ENCODE measurements around the gene KCND1. TPM values are rescaled to one million over a fixed set of nuclear protein-coding genes. Genes with fewer than 3 reads are reported as not detected.

The KCND1 gene
- polyA plus RNA-seq, 1 donor from 2014 or later, result 3.7 TPM

DNA sequence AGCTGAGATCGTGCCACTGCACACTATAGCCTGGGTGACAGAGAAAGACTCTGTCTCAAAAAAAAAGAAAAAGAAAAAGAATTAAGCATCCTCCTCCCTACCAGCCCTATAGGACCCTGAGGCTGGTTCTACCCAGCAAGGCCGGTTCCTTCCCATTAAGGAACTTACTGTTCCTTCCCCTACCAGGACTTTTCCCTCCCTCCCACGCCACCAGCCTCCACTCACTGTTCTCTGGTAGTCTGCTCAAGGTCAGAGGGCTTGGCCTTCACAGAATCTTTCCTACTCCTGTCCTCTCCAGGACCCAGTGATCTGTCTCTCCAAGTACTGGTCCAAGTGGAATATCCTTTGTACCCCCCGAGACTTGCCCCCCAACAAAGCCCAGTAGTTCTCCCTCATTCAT lies 29.0 kb upstream of the KCND1 start:
- Histone ChIP-seq H3K9me2 (ENCODE audit: insufficient read depth, low read length) (no peaks in the 10 kb centered on the region), H3K36me3 (ENCODE audit: insufficient read depth, low read length) (no peaks in the 10 kb centered on the region), H2AFZ (ENCODE audit: low read depth, low read length) (no peak overlapping the region), H3K27me3 (ENCODE audit: insufficient read depth, low read depth, low read length) (no peaks in the 10 kb centered on the region), H3K4me2 (ENCODE audit: low read length) (peak overlapping the region; percentile 39), H3K9ac (ENCODE audit: low read length) (no peak overlapping the region), H3K4me3 (ENCODE audit: low read length) (peak overlapping the region; percentile 80), H3K79me2 (replicated peaks; ENCODE audit: insufficient read depth, low read length) (peaks cover 13% of the 10 kb centered on the region), H3F3A (ENCODE audit: insufficient read depth, low read length, poor library complexity, severe bottlenecking) (no peaks in the 10 kb centered on the region), H3K27ac (ENCODE audit: low read length) (no peak overlapping the region), H4K20me1 (ENCODE audit: insufficient read depth) (no peaks in the 10 kb centered on the region), H3K9me3 (ENCODE audit: low read length) (no peaks in the 10 kb centered on the region)
- TF ChIP-seq, protein P1, sequence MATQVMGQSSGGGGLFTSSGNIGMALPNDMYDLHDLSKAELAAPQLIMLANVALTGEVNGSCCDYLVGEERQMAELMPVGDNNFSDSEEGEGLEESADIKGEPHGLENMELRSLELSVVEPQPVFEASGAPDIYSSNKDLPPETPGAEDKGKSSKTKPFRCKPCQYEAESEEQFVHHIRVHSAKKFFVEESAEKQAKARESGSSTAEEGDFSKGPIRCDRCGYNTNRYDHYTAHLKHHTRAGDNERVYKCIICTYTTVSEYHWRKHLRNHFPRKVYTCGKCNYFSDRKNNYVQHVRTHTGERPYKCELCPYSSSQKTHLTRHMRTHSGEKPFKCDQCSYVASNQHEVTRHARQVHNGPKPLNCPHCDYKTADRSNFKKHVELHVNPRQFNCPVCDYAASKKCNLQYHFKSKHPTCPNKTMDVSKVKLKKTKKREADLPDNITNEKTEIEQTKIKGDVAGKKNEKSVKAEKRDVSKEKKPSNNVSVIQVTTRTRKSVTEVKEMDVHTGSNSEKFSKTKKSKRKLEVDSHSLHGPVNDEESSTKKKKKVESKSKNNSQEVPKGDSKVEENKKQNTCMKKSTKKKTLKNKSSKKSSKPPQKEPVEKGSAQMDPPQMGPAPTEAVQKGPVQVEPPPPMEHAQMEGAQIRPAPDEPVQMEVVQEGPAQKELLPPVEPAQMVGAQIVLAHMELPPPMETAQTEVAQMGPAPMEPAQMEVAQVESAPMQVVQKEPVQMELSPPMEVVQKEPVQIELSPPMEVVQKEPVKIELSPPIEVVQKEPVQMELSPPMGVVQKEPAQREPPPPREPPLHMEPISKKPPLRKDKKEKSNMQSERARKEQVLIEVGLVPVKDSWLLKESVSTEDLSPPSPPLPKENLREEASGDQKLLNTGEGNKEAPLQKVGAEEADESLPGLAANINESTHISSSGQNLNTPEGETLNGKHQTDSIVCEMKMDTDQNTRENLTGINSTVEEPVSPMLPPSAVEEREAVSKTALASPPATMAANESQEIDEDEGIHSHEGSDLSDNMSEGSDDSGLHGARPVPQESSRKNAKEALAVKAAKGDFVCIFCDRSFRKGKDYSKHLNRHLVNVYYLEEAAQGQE (IDR thresholded peaks at IDR 0.05; ENCODE audit: borderline replicate concordance), result no peak
- TF ChIP-seq POLR2AphosphoS5 (IDR thresholded peaks at IDR 0.05) (no peak), EP300 (conservative IDR thresholded peaks at IDR 0.05; ENCODE audit: poor library complexity, severe bottlenecking) (no peak), RAD21 (conservative IDR thresholded peaks at IDR 0.05) (no peak), EZH2 (IDR thresholded peaks at IDR 0.05; ENCODE audit: borderline replicate concordance, insufficient read depth, low read length, poor library complexity, severe bottlenecking) (no peak), SMC3 (conservative IDR thresholded peaks at IDR 0.05; ENCODE audit: poor library complexity) (no peak), TAF1 (IDR thresholded peaks at IDR 0.05; ENCODE audit: low read depth) (no peak), MXI1 (conservative IDR thresholded peaks at IDR 0.05; ENCODE audit: poor library complexity, severe bottlenecking) (no peak)
- TF ChIP-seq, protein P2, sequence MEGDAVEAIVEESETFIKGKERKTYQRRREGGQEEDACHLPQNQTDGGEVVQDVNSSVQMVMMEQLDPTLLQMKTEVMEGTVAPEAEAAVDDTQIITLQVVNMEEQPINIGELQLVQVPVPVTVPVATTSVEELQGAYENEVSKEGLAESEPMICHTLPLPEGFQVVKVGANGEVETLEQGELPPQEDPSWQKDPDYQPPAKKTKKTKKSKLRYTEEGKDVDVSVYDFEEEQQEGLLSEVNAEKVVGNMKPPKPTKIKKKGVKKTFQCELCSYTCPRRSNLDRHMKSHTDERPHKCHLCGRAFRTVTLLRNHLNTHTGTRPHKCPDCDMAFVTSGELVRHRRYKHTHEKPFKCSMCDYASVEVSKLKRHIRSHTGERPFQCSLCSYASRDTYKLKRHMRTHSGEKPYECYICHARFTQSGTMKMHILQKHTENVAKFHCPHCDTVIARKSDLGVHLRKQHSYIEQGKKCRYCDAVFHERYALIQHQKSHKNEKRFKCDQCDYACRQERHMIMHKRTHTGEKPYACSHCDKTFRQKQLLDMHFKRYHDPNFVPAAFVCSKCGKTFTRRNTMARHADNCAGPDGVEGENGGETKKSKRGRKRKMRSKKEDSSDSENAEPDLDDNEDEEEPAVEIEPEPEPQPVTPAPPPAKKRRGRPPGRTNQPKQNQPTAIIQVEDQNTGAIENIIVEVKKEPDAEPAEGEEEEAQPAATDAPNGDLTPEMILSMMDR (IDR thresholded peaks at IDR 0.05; ENCODE audit: poor library complexity, severe bottlenecking), result no peak

DNA sequence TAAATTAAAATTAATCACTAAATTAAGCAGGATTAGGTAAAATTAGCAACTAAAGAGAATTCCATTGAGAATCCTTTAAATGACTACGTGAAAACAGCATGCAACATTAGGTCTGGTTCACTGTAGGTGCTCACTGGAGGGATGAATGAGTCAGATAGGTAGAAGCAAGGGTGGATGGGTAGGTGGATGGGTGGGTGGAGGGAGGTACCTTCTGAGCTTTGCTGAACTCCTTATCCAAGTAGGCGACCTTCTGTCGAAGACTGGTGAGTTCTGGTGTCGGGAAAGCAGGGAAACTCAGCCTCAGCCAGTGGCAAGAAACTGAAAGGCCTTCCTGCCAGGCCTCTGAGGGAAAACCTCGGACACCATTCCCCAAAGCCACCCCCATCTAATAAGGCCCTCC lies 27.4 kb upstream of the KCND1 start:
- Histone ChIP-seq H3K4me2 (ENCODE audit: low read length) (no peak overlapping the region), H4K20me1 (ENCODE audit: insufficient read depth) (no peaks in the 10 kb centered on the region), H3K27me3 (ENCODE audit: insufficient read depth, low read depth, low read length) (no peaks in the 10 kb centered on the region), H3K27ac (ENCODE audit: low read length) (no peak overlapping the region), H3K9me3 (ENCODE audit: low read length) (no peaks in the 10 kb centered on the region), H3K4me3 (ENCODE audit: low read length) (no peak overlapping the region), H3K9ac (ENCODE audit: low read length) (no peak overlapping the region), H3K9me2 (ENCODE audit: insufficient read depth, low read length) (no peaks in the 10 kb centered on the region), H3K79me2 (replicated peaks; ENCODE audit: insufficient read depth, low read length) (peaks cover 13% of the 10 kb centered on the region), H2AFZ (ENCODE audit: low read depth, low read length) (no peak overlapping the region), H3K36me3 (ENCODE audit: insufficient read depth, low read length) (no peaks in the 10 kb centered on the region), H3F3A (ENCODE audit: insufficient read depth, low read length, poor library complexity, severe bottlenecking) (no peaks in the 10 kb centered on the region)
- TF ChIP-seq MXI1 (conservative IDR thresholded peaks at IDR 0.05; ENCODE audit: poor library complexity, severe bottlenecking) (no peak), RAD21 (conservative IDR thresholded peaks at IDR 0.05) (no peak), TAF1 (IDR thresholded peaks at IDR 0.05; ENCODE audit: low read depth) (no peak), POLR2AphosphoS5 (IDR thresholded peaks at IDR 0.05) (no peak), EP300 (conservative IDR thresholded peaks at IDR 0.05; ENCODE audit: poor library complexity, severe bottlenecking) (no peak), EZH2 (IDR thresholded peaks at IDR 0.05; ENCODE audit: borderline replicate concordance, insufficient read depth, low read length, poor library complexity, severe bottlenecking) (no peak), SMC3 (conservative IDR thresholded peaks at IDR 0.05; ENCODE audit: poor library complexity) (no peak)
- TF ChIP-seq, protein P2 (IDR thresholded peaks at IDR 0.05; ENCODE audit: poor library complexity, severe bottlenecking), result no peak
- TF ChIP-seq, protein P1 (IDR thresholded peaks at IDR 0.05; ENCODE audit: borderline replicate concordance), result no peak
